Suppressor macrophage (primary cell): ENCODE results near the gene PSMG4.

ENCODE experiments used
- DNase-seq, 4 experiments: peaks; one replicate each; pipeline ENCODE4 v3.0.0-alpha.2; 2020 to 2022

Gene PSMG4

DNA sequence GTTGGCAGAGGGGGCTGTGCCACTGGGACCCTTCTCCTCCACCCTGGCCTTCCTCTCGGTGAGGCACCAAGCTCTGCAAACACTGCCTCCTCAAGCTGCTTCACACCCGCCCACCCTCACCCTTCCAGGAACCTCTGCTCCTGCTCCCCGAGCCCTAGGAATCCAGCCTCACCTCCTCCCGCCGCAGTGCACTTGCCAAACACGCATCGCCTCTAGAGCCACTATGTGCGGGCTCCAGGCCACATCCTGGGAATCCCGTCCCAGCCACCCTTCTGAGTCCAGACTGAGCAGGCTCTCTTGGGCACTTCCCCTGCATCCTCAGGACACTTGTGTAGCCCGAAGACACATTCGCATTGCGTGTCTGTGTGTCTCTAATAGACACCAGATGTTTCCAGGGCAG lies 18.5 kb downstream of the PSMG4 start:
- DNase-seq = no peak

DNA sequence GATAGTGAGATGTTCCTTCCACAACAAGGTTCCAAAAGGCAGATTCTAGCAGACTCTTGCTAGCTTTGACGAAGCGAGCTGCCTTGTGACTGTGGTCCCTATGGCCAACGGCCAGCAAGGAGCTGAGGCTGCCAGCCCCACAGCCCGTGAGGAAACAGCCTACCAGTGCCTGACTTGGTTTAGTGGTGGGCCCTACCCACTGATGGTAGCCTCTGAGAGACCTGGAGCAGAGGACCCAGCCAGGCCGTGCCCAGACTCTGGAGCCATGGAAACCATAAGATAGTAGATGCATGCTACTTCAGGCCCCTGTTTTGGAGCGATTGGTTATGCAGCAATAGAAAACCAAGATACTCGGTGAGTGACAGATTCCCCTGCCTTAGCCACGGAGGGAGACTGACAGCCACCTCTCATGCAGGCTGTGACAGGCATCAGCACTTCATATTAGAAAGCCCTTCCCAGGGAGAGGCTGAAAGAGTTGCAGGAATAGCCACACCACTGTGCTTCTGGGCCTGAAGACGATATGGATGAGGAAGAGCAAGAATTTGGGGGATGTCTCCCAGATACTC lies 19.2 kb downstream of the PSMG4 start:
- DNase-seq = no peak

DNA sequence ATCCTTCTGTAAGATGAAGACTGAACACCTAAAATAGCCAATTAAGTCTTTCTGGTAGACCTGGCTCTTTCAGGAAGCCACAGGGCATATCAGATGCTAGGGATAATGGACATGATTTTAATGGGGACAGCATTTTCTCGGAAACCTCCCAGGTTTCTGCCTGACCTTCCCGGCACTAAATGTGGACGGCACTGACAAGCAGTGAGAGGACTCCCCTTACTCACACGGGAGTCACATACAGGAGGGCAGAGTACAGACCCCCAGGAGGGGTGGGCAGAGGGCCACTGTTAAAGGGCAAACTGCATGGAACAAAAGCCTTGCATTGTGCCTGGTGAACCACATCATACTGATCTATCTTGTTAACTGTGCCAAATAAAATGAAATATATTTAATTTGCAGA lies 19.9 kb downstream of the PSMG4 start:
- no peak for DNase-seq

DNA sequence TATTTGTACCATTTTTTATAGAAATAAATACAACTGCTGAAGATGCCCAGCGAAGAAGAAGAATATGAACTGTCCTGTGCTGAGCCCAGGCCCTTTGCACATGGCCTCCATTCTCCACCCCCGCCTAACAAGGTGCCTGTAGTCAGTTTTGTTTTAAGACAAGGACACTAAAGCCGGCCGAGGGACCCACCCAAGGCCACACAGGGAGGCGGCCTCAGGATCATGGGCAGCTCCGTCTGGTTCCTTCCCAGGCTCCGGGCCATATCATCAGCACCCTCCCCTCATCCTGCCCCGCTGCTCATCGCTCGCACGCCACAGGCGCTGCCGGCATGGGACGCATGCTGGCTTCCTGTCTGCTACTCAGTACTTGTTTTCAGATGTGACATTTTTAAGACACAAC lies 21.3 kb downstream of the PSMG4 start:
- no peak for DNase-seq

DNA sequence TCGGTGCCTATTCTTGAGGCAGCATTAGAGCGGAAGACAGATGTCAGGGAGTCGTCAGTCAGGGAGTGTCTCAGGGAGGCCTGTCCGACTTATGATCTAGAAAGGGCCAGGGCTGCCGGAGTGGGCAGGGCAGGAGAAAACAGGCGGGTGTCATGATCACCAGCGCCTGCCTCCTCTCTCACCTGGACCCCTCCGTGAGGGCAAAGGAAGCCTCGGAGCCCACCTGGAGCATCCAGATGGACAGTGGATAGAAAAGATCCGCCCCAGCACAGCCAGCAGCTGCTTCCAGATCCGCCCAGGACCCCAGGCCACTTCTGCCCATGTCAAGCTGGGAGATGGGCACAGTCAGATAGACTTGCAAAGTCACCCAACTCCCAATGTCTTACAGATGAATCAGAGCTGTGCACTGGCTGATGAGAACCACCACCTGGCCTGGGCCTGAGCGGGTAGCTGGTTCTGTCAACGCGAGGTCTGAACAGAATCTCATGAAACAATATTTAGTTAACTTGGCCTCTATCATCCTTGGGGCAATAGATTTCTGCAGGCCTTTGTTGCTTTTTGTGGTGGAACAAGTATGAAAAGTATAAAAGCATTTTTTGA lies 22.2 kb downstream of the PSMG4 start:
- no peak for DNase-seq

DNA sequence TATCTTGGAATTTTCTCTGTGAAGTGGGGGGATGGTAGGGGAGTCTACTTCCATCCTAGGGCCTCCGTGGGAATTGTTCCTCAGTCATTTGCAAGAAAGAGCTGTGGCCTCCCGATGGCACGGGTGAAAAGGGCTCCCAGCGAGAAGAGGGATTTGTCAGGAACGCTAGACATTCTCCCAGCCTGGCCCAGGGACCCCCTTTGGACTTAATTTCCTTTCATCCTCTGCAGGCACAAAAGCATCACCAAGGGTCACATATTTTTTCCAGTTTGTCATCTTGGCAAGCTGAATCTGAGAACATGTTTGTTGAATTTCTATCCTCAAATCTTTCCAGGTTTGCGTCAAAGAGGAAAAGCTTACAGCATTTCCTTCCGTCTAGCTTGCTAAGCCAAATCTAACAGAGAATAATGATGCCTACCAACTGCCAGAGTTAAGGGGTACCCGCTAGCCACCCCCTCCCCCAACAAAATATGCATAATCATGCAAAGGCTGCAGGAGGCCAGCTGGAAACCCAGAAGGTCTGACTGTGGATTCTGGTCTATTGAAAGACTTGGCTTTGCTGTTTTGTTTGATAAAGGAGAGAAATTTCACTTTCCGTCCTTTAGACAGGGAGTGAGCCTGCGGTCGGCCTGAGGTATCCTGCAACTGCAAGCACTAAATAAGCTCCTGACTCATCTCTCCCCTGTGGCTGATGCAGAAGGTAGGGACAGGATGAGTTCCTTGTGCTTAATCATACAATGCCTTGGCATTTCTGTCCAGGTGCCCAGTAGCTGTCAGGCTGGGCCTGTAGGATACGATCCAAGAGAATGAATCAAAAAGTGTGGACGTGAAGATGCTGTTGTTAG lies 23.1 kb downstream of the PSMG4 start:
- DNase-seq = no peak

DNA sequence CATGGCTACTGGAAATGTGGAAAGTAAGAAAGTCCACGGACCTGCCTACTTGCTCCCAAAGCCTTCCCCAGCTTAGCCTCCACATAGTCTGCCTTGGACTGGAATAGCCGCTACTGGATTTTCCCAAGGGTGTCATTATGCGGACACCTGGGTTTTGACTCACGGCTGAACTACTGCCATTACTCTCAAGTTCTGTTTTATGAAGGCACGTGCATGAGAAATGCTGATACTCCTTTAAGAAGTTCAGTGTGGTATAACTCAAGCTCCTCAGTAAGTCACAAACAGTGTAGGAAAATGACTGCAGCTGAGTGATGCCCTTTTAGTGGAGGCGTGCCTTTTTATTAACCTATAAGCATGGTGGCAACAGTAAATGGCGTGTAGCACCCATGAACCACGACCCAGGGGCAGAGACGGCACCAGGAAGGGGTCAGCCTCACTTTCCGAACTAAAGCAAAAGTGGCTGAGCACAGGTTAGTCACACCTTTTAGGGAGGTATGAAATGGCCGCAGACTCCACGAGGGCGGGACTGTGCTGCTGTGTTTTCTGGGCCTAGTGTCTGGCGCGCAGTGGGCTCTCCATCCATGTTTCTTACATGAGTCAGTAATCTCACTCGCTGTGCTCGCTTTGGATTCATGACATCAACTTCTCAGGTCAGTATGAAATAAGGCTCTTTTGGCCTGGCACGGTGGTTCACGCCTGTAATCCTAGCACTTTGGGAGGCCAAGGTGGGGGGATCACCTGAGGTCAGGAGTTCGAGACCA lies 23.9 kb downstream of the PSMG4 start:
- DNase-seq = no peak

DNA sequence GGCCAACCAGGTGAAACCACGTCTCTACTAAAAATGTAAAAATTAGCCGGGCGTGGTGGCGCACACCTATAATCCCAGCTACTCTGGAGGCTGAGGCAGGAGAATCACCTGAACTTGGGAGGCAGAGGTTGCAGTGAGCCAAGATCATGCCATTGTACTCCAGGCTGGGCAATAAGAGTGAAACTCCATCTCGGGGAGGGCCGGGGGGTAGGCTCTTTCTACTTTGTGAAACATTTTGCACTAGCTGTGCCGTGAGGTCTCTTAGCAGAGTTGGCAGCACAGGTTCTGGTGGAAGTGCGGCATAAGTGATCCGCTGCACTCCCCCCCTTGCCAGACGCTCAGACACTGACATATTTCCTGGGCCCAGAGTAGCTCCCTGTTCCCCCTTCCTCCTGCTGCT lies 24.5 kb downstream of the PSMG4 start:
- no peak for DNase-seq

DNA sequence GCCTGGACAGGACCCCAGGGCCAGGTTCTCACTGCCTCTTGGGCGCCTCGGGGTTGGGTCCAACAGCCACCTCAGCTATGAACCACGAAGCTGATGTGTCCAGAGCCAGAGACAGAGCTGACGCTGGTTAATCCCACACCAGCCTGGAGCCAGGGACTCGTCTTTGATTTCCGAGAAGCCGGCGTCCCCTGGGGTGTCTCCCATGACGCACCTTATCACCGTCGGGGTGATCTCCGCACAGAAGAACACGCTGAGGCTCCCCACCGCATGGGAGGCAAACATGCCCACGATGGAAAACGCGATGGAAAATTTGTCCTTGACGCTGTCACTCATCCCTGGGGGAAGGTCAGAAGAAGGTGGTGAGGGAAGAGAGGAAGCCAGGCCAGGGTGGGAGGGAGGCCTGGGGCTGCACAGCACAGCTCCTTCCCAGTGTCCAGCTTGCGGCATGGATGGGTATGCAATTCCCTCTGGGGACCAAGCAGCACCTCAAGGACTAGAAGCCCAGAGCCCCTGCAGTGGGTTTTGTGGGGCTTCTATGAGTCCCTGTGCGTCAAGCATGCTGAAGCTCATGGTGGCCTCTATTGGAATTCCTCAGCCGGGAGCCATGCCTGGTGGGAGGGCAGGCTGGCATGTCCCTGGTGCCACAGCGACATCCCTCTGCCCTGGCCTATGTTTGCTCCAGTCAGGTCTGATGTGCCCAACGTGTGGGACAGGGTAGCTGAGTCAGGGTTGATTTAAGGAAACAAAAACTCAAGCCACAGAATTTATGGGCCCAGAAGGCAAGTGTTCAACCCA lies 25.1 kb downstream of the PSMG4 start:
- DNase-seq = no peak

DNA sequence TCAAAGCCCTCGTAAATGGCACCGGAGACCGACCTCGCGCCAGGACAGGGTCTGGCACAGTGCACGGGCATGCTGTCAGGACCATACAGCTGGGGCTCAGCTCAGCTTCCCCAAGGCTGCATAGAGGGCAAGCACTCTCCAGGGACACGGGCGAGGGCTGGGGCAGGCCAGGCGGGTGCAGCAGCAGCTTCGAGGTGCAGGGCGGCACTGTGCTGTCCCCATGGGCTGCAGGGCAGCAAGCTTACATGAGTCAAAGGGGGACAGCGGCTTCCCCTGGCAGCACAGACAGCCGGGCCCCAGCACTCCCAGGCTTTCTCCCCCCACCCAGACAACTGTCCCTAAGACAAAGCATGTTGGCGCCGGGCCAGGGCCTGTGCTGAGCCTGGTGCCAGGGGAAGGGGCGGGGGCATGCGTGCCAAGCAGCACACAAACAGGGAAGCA lies 25.7 kb downstream of the PSMG4 start:
- DNase-seq = no peak

DNA sequence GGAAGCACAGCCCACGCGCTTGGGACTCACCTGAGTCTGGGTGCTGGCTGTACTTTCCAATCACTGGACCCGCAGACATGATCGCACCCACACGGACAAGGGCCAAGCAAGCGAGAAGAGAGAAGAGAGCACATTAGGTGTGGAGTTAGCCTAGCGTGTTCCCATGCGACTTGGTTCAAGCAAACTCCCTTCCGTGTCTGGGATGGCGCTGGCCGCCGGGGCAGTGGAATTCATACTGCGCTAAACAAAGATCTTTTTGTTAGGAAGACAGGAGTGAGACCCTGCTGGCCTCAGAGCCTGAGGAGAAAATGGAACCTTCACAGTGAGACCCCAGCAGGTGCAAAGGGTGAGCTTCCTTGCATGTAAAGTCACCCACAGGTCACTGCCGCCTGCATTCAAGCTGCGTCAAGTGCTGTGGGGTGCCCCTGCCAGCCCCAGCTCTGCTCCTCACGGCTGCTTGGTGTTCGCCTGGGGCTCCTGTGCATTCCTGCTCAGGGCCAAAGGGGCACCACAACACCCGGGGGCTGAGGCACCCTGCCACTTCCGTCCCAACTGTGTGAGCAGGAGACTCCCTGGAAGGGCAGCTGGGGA lies 26.4 kb downstream of the PSMG4 start:
- no peak for DNase-seq

DNA sequence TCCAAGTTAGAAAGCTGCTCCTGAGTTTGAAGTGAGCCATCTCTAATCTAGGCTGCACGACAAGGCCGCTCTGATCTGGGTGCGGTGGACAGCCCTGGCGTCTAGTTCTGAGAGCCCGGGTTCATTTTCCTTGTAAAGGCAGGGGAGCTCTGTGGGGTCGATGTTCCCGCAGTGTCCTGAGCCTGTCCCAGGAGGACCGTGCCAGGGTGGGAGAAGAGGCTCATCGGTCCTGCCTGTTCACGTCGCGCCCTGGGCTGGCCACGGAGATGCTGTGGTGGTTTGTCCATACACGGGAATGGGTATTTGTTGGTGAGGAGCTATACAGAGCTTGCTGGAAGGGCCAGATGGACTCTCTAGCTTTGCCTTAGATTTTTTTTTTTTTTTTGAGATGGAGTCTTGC lies 27.0 kb downstream of the PSMG4 start:
- DNase-seq = no peak

DNA sequence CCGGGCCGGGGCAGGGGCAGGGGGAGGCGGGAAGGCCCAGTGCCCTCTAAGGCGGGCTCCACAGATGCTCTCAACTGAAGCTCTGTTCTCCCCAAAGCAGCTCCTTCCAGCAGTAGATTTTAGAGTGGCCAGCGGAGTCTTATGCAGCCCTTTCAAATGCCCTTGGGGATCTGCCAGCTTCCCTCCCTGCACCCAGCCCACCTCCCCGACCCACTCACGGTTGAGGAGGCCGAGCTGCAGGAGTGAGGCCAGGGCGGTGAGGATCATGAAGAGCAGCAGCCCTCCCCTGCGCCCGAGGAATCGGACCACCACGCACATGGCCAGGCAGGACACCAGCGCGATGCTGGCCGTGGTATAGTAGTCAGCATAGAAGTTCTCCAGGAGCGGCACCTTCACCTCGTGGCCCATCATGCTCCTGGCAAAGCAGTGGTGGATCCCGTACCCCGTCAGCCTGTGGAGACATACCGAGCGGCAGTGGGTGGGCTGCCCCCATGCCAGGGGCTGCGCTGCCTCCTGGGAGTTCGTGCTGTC lies 28.0 kb downstream of the PSMG4 start:
- no peak for DNase-seq

DNA sequence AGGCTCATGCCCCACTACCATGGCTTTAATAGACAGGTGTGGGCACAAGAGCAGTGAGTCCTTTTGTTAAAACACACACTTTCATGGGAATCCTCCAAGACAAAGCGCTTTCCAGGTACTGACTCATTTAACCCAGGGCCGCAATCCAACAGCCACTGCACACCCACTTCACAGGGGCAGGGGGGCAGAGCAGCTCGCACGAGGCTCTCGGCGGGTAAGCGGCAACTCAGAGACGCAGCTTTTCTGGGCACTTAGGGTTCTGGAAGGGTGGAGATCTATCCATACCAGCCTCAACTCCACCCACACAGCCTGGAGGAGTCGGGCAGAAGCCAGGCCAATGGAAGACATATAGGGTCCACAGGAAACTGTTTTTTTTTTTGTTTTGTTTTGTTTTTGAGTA lies 28.6 kb downstream of the PSMG4 start:
- DNase-seq = no peak

DNA sequence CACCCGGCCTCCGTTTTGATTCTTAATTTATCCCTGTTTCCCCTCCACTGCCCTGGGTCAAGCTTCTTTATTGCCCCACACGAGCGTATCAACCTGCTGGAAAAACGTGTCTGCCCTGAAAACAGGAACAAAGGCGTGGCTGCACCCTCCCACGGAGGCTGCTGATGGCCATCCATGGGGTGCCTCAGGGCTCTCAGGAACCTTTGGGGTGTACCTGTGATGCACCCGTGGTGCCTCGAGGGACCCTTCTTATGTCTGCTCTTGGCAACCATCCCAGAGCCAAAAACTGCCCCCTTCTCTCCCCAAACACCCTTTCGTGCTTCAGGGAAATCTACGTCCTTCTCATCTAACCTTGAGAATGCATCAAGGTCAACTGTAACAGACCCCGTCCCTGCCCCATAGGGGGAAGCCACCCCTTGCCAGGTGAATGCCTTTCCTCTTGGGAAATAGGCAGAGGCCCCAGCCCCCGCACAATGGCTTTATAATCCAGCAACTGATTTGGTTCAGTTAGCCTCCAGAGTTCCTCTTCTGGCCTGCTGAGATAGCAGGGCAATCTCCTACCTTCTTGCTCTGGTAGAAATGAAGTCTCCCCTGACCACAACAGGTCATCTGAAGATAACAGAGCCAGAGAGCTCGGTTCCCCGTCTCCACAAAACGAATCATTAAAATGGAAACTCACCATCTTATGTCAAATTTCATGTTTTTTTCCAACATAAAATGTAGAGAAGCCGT lies 29.4 kb downstream of the PSMG4 start:
- peak in 1 of 4 experiments; percentile 17 for DNase-seq

DNA sequence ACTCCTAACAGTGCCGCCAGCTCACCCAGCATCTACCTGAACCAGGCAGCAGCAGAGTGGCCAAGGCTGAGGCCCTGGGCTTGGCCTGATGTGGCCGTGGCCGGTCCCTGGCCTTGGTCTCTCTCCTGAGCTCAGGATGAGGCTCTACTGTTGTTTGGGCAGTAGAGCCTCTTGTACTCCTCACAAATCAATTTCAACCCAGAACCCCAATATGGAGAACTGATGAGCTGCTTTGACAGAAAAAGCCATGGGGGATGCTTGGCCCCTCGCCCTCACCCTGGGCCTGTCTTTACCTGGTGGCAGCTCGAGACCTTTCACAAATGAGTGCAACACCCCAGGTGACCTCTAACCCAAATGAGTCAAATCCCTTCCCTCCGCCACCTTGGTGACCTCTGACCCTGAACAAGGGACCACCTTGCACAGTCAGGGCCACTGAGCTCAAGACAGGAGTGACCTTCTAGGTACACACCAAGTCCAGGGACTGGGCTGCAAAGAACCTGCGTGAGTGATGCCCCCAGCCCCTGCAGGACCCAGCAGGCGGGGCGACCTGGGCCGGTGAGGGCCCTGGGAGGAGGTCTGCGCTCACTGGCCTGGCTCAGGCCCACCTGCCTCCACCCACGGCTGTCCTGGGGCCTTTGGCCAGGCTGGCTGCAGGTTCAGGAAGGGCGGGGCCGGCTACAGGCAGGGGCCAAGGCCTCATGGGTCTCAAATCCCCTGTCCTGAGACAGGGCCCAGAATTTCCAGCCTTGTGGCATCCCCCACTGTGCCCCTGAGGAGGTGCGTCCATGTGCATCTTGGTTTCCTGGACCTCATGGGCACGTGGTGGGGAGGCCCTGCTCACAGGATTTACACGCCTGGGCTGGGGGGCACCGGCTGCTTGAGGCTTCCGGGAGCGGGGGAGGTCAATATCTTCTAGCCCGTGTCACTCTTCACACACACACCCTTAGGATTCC lies 30.2 kb downstream of the PSMG4 start:
- no peak for DNase-seq

DNA sequence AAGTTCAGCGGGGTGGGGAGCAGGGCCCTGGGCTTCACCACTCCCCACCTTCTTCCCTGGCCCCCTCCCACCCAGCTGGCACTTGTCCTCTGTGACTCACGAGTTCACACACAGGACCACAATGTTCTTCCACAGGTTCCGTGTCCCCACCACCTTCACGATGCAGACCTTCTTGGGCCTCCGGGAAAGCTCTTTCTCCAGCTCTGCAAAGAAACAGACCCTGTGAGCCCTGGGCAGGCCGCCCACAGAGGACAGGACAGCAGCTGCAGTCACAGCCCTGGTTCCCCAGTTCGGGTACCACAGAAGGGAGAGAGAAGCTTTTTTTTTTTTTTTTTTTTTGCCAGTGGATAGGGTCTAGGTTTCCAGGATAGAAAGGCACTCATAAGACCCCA lies 30.9 kb downstream of the PSMG4 start:
- no peak for DNase-seq

DNA sequence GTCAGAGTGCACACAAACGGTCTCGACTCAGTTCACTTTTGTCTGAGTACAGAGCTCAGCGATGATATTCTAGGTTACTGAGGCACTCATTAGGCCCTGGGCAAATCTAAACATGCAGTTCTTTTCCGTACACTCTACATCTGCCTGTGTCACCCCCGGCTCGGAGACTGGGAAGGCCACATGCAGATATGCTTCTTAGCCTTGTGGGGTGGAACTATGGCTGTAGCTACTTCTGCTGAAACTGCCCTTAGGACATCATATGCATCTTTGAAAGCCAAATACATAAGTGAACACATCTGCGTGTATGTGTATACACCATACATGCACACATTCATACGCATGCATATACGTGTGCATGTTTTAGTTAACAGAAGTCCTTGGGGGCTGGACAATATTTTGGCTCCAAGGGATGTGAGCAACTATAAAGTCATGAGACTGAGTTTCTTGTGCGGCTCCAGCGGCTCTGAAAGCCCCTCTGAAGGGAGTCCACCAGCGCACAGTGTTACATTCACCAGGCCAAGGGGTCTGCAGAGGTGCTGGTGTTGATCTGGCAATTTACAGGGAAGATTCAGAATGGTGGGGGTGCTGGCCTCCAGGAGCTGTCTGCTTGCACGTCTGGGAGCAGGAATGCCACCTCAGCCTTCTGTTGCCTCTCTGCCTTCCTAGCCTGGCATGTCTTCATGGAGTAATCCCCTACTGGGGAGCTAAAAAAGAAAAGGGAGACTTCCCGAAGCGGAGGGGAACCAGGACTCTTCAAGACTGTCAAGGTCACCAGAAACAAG lies 31.6 kb downstream of the PSMG4 start:
- DNase-seq = no peak

DNA sequence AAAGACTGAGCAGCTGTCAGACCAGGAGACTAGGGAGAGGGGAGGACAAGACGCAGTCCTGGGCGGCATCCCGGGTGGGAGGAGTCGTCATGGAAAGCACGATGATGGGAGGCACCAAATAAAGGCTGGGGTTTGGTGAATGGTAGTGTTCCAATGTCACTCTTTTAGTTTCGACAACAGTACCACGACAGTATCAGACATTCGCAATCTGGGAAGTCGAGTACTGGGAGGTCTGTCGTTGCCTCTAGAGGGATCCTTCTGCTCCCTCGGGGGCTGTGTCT lies 32.1 kb downstream of the PSMG4 start:
- DNase-seq = no peak
